ENCODE data around the gene TRIM9. TPM values are rescaled to one million over a fixed set of nuclear protein-coding genes. Genes with fewer than 3 reads are reported as not detected.
"Not testable (repeated sequence)": the region's sequence is repeated elsewhere in the genome, so short reads cannot be mapped to it uniquely, and the experiment has no call there.

The TRIM9 gene
- polyA plus RNA-seq, 4 donors, result 0.80 to 1.3 TPM; not detected in 2

DNA sequence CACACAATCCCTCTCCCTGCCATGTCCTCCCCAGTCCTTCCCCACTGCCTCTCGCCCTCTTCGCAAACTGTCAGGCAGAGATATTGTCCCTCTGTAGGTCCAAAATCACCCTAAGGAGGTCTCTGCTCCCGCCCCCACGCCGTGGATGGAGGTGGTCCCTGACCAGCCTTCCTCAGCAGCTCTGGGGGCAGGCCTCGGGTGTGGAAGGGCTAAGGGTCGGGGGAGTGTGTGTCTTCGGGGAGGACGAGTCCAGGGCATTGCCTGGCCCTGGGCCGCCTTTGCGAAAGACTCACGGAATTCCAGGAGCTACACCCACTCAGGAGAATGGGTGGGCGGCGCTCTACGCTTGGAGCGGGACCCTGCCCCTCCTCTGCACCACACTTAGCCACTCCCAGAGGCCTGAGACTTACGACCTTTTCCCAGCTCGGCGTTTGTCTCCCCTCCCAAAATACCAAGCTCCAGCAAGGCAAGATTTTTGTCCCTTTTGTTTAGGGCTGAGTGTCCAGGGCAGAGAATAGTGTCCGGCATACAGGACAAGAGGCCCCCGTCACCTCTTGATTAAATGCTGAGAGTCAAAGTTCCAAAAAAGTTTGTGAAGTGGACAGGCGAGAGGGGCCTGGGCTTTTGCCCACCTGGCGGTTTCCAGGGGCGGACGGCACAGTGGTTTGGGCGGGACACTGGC, 151.5 kb downstream of the TRIM9 start:
- peaks cover 0 to 23% (median 3%) of the 10 kb centered on the region in 3 donors for H3K27me3 ChIP-seq (ENCODE audit: control insufficient read depth in 3 of 3, insufficient read depth in 3 of 3, low read length in 3 of 3)
- H3K4me1 ChIP-seq (ENCODE audit: control insufficient read depth in 3 of 3, insufficient read depth in 2 of 3, low read depth in 1 of 3, low read length in 2 of 3), result peaks cover 0 to 11% (median 0%) of the 10 kb centered on the region in 3 donors
- peak overlapping the region in 1 of 3 donors; percentile 33 for H3K27ac ChIP-seq (ENCODE audit: low read depth in 1 of 3, low read length in 2 of 3)
- WGBS, 3 donors, result 11 to 15% (median 12%) methylated on average over 26 of the region's 26 CpGs
- no peak for FAIRE-seq
- H3K9me3 ChIP-seq (ENCODE audit: control insufficient read depth in 2 of 2, insufficient read depth in 1 of 2, low read depth in 1 of 2, low read length in 1 of 2), result no peaks in the 10 kb centered on the region
- peak overlapping the region; percentile 54 to 62 (median 55) for H3K4me3 ChIP-seq (ENCODE audit: low read depth in 1 of 3, low read length in 3 of 3)
- DNase-seq, result peak in 1 of 2 donors; percentile 24
- H3K36me3 ChIP-seq (ENCODE audit: control insufficient read depth in 3 of 3, insufficient read depth in 2 of 3, low read depth in 1 of 3, low read length in 3 of 3), result no peaks in the 10 kb centered on the region

DNA sequence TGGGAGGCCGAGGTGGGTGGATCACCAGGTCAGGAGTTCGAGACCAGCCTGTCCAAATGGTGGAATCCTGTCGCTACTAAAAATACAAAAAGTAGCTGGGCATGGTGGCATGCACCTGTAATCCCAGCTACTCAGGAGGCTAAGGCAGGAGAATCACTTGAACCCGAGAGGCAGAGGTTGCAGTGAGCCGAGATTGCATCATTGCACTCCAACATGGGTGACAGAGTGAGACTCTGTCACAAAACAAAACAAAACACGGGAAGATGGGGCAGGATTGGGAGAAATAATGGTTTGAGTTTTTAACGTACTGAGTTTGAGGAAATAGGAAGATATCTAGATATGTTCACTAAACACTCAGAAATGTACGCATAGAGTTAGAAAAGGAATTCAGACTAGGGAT, 153.3 kb downstream of the TRIM9 start:
- Histone ChIP-seq H3K27me3 (ENCODE audit: control insufficient read depth in 3 of 3, insufficient read depth in 3 of 3, low read length in 3 of 3) (peaks cover 0 to 23% (median 3%) of the 10 kb centered on the region in 3 donors), H3K4me1 (ENCODE audit: control insufficient read depth in 3 of 3, insufficient read depth in 2 of 3, low read depth in 1 of 3, low read length in 2 of 3) (peaks cover 0 to 11% (median 0%) of the 10 kb centered on the region in 3 donors)
- not testable (repeated sequence) for FAIRE-seq; DNase-seq; H3K27ac ChIP-seq (ENCODE audit: low read depth in 1 of 3, low read length in 2 of 3); H3K36me3 ChIP-seq (ENCODE audit: control insufficient read depth in 3 of 3, insufficient read depth in 2 of 3, low read depth in 1 of 3, low read length in 3 of 3); H3K4me3 ChIP-seq (ENCODE audit: low read depth in 1 of 3, low read length in 3 of 3); H3K9me3 ChIP-seq (ENCODE audit: control insufficient read depth in 2 of 2, insufficient read depth in 1 of 2, low read depth in 1 of 2, low read length in 1 of 2)
- 88 to 91% (median 89%) methylated on average over 8 of the region's 8 CpGs for WGBS, 3 donors

DNA sequence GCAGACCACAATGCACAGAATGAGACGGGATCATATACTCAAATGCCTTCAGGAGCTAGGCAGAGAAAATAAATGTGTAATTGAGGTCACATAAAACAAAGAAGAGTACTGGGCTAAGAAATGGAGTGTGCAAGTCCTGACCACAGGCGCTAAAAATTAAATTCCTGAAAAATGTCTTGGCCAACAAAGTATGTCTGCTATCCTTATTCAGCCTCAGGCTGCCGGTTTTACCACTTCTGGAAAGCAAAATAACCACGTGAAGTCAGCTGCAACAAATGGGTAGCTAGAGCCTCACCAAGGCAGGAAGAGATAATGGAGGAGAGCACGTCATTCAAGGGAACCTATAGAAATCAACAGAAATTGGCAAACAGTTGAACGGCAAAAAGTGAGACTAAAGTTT, 153.8 kb downstream of the TRIM9 start:
- Histone ChIP-seq H3K9me3 (ENCODE audit: control insufficient read depth in 2 of 2, insufficient read depth in 1 of 2, low read depth in 1 of 2, low read length in 1 of 2) (no peaks in the 10 kb centered on the region), H3K36me3 (ENCODE audit: control insufficient read depth in 3 of 3, insufficient read depth in 2 of 3, low read depth in 1 of 3, low read length in 3 of 3) (no peaks in the 10 kb centered on the region), H3K4me1 (ENCODE audit: control insufficient read depth in 3 of 3, insufficient read depth in 2 of 3, low read depth in 1 of 3, low read length in 2 of 3) (peaks cover 0 to 11% (median 0%) of the 10 kb centered on the region in 3 donors), H3K27me3 (ENCODE audit: control insufficient read depth in 3 of 3, insufficient read depth in 3 of 3, low read length in 3 of 3) (peaks cover 0 to 23% (median 3%) of the 10 kb centered on the region in 3 donors), H3K27ac (ENCODE audit: low read depth in 1 of 3, low read length in 2 of 3) (no peak overlapping the region), H3K4me3 (ENCODE audit: low read depth in 1 of 3, low read length in 3 of 3) (no peak overlapping the region)
- DNase-seq (no peak), FAIRE-seq (no peak)
- WGBS, 3 donors, result 80 to 87% (median 86%) methylated on average over 6 of the region's 6 CpGs

DNA sequence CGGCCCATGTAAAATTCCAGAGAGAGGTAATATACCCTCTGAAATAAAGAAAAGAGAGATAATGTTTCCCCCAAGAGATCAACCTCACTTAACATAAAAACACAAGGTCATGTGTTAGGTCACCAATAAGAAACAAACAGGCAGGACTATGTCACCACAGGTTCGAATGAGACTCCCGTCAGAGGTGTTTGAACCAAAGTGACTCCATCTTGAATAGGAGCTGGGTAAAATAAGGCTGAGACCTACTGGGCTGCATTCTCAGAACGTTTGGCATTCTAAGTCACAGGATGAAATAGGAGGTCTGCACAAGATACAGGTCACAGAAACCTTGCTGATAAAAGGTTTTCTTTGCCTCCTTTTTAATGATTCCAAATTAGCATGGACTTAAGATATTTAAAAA, 157.1 kb downstream of the TRIM9 start:
- FAIRE-seq, result no peak
- no peak overlapping the region for H3K4me3 ChIP-seq (ENCODE audit: low read depth in 1 of 3, low read length in 3 of 3)
- WGBS, 3 donors, result 69 to 82% (median 74%) methylated on average over 4 of the region's 4 CpGs
- H3K27ac ChIP-seq (ENCODE audit: low read depth in 1 of 3, low read length in 2 of 3), result no peak overlapping the region
- H3K9me3 ChIP-seq (ENCODE audit: control insufficient read depth in 2 of 2, insufficient read depth in 1 of 2, low read depth in 1 of 2, low read length in 1 of 2), result no peaks in the 10 kb centered on the region
- no peaks in the 10 kb centered on the region for H3K36me3 ChIP-seq (ENCODE audit: control insufficient read depth in 3 of 3, insufficient read depth in 2 of 3, low read depth in 1 of 3, low read length in 3 of 3)
- H3K4me1 ChIP-seq (ENCODE audit: control insufficient read depth in 3 of 3, insufficient read depth in 2 of 3, low read depth in 1 of 3, low read length in 2 of 3), result no peaks in the 10 kb centered on the region
- peaks cover 0 to 10% (median 0%) of the 10 kb centered on the region in 3 donors for H3K27me3 ChIP-seq (ENCODE audit: control insufficient read depth in 3 of 3, insufficient read depth in 3 of 3, low read length in 3 of 3)
- no peak for DNase-seq

DNA sequence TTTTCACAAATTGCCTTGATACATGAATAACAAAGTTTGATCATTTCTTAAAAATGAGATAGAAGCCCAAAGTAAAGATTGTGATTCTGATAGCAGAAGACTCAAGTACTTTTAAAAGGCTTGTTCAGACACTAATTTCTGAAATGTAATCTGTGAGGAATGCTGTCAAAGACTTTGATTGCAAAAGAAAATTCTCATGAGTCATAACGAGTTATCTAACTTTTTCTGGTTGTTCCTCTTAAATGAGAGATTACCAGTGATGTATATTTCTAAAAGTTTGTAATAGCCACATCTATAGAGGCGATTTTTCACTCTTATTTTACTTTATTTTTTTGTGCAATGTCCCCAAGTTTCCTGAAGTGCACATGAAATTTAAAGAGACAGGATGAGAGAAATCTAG, 157.6 kb downstream of the TRIM9 start:
- H3K9me3 ChIP-seq (ENCODE audit: control insufficient read depth in 2 of 2, insufficient read depth in 1 of 2, low read depth in 1 of 2, low read length in 1 of 2), result no peaks in the 10 kb centered on the region
- H3K27me3 ChIP-seq (ENCODE audit: control insufficient read depth in 3 of 3, insufficient read depth in 3 of 3, low read length in 3 of 3), result peaks cover 0 to 10% (median 0%) of the 10 kb centered on the region in 3 donors
- H3K4me3 ChIP-seq (ENCODE audit: low read depth in 1 of 3, low read length in 3 of 3), result no peak overlapping the region
- 31 to 47% (median 37%) methylated on average over 2 of the region's 2 CpGs for WGBS, 3 donors
- H3K36me3 ChIP-seq (ENCODE audit: control insufficient read depth in 3 of 3, insufficient read depth in 2 of 3, low read depth in 1 of 3, low read length in 3 of 3), result no peaks in the 10 kb centered on the region
- no peak for FAIRE-seq
- no peak for DNase-seq
- H3K27ac ChIP-seq (ENCODE audit: low read depth in 1 of 3, low read length in 2 of 3), result no peak overlapping the region
- H3K4me1 ChIP-seq (ENCODE audit: control insufficient read depth in 3 of 3, insufficient read depth in 2 of 3, low read depth in 1 of 3, low read length in 2 of 3), result no peaks in the 10 kb centered on the region

DNA sequence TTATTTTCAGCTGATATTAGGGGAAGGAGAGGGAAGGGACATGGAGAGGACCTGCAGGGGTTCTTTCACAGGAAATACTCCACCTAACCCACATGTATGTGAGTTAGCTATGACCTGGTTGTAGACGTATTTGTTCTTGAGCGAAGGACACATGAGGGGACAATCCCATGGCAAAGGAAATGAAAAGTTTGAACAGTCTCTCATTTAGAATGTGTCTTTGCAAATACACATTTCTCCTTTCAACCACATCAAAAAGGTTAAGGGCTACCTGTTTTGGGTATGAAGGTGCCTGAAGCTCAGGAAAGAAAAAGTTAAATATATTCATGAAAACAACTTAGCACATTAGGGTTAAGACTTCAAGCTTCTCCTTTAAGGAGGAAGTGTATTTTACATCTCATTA, 158.0 kb downstream of the TRIM9 start:
- 57 to 88% (median 74%) methylated on average over 2 of the region's 2 CpGs for WGBS, 3 donors
- no peak overlapping the region for H3K27ac ChIP-seq (ENCODE audit: low read depth in 1 of 3, low read length in 2 of 3)
- no peak for DNase-seq

DNA sequence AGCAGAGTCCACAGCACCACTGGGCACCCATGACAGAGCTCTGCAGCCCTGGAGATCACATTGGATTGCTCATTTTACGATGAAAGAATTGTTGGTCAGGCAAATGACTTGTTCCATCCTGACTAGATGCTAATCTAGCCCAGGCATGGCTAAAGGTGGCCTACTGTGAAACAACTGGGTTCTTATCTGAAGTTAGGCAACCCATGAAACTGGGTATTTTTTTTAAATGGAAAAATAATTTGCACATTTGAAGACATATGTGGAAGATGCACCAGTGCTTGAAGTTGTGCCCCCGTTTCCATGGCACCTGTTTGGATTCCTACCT, 158.9 kb downstream of the TRIM9 start:
- DNase-seq (no peak), FAIRE-seq (no peak)
- no peaks in the 10 kb centered on the region for H3K36me3 ChIP-seq (ENCODE audit: control insufficient read depth in 3 of 3, insufficient read depth in 2 of 3, low read depth in 1 of 3, low read length in 3 of 3)
- WGBS, 3 donors, result 74 to 86% (median 85%) methylated on average over 2 of the region's 2 CpGs
- H3K4me1 ChIP-seq (ENCODE audit: control insufficient read depth in 3 of 3, insufficient read depth in 2 of 3, low read depth in 1 of 3, low read length in 2 of 3), result no peaks in the 10 kb centered on the region
- peaks cover 0 to under 1% (median 0%) of the 10 kb centered on the region in 3 donors for H3K27me3 ChIP-seq (ENCODE audit: control insufficient read depth in 3 of 3, insufficient read depth in 3 of 3, low read length in 3 of 3)
- H3K4me3 ChIP-seq (ENCODE audit: low read depth in 1 of 3, low read length in 3 of 3), result no peak overlapping the region
- no peak overlapping the region for H3K27ac ChIP-seq (ENCODE audit: low read depth in 1 of 3, low read length in 2 of 3)
- H3K9me3 ChIP-seq (ENCODE audit: control insufficient read depth in 2 of 2, insufficient read depth in 1 of 2, low read depth in 1 of 2, low read length in 1 of 2), result no peaks in the 10 kb centered on the region

More for the DNA sequence above, 158.0 kb downstream of the TRIM9 start:
- H3K27me3 ChIP-seq (ENCODE audit: control insufficient read depth in 3 of 3, insufficient read depth in 3 of 3, low read length in 3 of 3), result peaks cover 0 to 6% (median 0%) of the 10 kb centered on the region in 3 donors
- H3K9me3 ChIP-seq (ENCODE audit: control insufficient read depth in 2 of 2, insufficient read depth in 1 of 2, low read depth in 1 of 2, low read length in 1 of 2), result no peaks in the 10 kb centered on the region
- FAIRE-seq, result no peak
- no peaks in the 10 kb centered on the region for H3K36me3 ChIP-seq (ENCODE audit: control insufficient read depth in 3 of 3, insufficient read depth in 2 of 3, low read depth in 1 of 3, low read length in 3 of 3)
- no peaks in the 10 kb centered on the region for H3K4me1 ChIP-seq (ENCODE audit: control insufficient read depth in 3 of 3, insufficient read depth in 2 of 3, low read depth in 1 of 3, low read length in 2 of 3)
- H3K4me3 ChIP-seq (ENCODE audit: low read depth in 1 of 3, low read length in 3 of 3), result no peak overlapping the region

DNA sequence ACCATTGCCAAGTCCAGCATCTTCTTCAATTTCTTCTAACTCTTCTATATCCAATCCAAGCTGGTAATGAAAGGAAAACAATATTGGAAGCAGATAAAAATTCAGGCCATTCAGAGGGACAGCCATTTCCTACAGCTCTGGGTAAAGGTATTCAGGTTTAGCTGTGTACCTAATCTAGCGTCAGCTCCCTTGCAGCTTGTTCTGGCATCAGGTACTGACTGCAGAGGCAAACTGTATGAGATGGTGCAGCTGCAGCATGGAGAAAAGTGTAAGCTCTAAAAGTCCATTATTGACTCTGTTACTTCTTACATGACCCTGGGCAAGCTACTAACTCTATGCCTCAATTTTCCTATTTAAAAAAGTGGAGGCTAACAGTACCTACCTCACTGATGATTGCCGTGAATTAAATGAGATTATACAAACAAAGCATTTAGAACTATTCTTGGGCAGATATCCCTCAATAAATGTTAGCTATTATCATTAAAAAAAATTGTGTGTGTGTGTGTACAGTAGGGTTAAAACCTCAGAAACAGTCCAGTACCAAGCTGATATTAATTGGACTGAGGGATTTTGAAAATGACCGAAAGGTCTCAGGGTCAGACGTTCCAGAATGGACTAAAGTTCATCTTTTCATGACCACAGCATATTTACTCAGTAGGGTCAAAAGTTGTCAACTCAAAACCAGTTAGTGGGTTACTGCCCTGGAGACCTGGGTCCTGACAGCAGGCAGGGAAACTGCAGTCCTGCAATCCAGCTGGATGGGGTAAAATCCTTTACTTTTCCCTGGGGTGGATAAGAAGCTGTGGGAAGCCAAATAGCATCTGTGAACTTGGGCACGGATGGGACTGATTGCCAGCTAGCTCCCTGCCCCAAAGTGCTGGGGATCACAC, 159.5 kb downstream of the TRIM9 start:
- Histone ChIP-seq H3K27ac (ENCODE audit: low read depth in 1 of 3, low read length in 2 of 3) (no peak overlapping the region), H3K9me3 (ENCODE audit: control insufficient read depth in 2 of 2, insufficient read depth in 1 of 2, low read depth in 1 of 2, low read length in 1 of 2) (no peaks in the 10 kb centered on the region), H3K4me1 (ENCODE audit: control insufficient read depth in 3 of 3, insufficient read depth in 2 of 3, low read depth in 1 of 3, low read length in 2 of 3) (no peaks in the 10 kb centered on the region), H3K27me3 (ENCODE audit: control insufficient read depth in 3 of 3, insufficient read depth in 3 of 3, low read length in 3 of 3) (no peaks in the 10 kb centered on the region), H3K4me3 (ENCODE audit: low read depth in 1 of 3, low read length in 3 of 3) (no peak overlapping the region), H3K36me3 (ENCODE audit: control insufficient read depth in 3 of 3, insufficient read depth in 2 of 3, low read depth in 1 of 3, low read length in 3 of 3) (no peaks in the 10 kb centered on the region)
- FAIRE-seq, result no peak
- WGBS, 3 donors, result 65 to 82% (median 74%) methylated on average over 5 of the region's 5 CpGs
- DNase-seq, result no peak
